HL-60 (cell line): ENCODE results near the gene MYCBP2.

Experiments used
- CTCF ChIP-seq: IDR thresholded peaks from one replicate; pipeline ENCODE4 v1.5.1; 2011; ENCODE audit warnings: low read length, control low read depth, inconsistent platforms; ENCODE audit not compliant: insufficient read depth
- POLR2AphosphoS5 ChIP-seq: IDR thresholded peaks from 2 replicates; pipeline ENCODE4 v1.6.1; 2012; ENCODE audit warnings: low read depth

DNA sequence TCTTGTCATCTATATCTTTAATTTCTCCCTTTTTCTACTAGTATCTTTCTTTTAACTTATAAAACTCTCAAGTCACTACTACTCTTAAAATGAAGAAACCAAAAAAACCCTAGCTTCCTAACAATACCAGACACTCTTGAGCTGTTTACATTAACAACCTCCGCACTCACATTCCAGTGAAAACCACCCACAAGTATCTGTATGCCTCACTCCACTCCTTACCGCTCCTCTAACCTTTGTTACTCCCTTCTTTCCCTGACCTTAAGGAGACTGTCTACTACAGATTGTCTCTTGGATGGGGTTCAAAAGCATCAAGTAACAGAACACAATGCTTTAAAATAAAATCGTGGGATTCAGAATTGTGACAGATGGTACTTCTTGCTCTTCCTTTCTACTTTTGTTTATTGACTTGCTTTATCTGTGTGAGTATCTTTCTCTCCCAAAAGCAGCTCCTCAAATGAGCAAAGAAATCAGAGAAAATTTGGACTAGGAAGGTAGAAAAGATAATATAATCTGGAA lies 189.9 kb downstream of the MYCBP2 start:
- TF ChIP-seq CTCF = no peak
- no peak for TF ChIP-seq POLR2AphosphoS5
